Hepatocyte (in vitro differentiated cells): Measurements from ENCODE around the gene KASH5.

ENCODE experiments used
- EZH2 ChIP-seq: fragments of 200-600 bp; sonication (generic); IDR thresholded peaks from 2 replicates; pipeline ENCODE4 v1.6.1; 2016; ENCODE audit warnings: antibody characterized with exemption, mild to moderate bottlenecking, borderline replicate concordance
- TF ChIP-seq, protein P1 (sequence below): fragments of 200-600 bp; sonication (generic); IDR thresholded peaks from 2 replicates; pipeline ENCODE4 v1.5.1; 2016; ENCODE audit warnings: antibody characterized with exemption, mild to moderate bottlenecking; ENCODE audit not compliant: poor library complexity

DNA sequence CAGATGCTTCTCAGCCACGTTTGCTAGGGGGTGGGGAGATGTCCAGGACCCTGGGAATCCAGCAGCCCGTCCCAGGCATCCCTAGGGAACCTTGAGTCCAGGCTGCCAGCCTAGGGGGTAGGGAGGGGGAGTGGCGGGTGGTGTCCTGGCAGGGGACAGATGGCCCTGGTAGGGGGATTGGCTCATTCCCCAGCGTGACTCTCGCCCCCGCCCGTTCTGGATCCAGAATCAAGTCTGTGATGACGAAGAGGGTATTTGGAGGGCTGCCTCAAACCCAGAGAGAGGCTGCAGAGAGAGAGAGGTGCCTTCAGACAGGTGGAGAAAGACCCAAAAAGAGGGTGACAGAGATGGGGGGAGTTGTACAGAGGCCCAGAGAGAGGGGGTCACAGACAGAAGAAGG, 49.2 kb downstream of the KASH5 start:
- TF ChIP-seq, protein P1, sequence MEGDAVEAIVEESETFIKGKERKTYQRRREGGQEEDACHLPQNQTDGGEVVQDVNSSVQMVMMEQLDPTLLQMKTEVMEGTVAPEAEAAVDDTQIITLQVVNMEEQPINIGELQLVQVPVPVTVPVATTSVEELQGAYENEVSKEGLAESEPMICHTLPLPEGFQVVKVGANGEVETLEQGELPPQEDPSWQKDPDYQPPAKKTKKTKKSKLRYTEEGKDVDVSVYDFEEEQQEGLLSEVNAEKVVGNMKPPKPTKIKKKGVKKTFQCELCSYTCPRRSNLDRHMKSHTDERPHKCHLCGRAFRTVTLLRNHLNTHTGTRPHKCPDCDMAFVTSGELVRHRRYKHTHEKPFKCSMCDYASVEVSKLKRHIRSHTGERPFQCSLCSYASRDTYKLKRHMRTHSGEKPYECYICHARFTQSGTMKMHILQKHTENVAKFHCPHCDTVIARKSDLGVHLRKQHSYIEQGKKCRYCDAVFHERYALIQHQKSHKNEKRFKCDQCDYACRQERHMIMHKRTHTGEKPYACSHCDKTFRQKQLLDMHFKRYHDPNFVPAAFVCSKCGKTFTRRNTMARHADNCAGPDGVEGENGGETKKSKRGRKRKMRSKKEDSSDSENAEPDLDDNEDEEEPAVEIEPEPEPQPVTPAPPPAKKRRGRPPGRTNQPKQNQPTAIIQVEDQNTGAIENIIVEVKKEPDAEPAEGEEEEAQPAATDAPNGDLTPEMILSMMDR, result no peak
- TF ChIP-seq EZH2, result no peak
